HCT116 (cell line): ENCODE measurements around the gene MAP3K6.

Experiments
- CTCF ChIP-seq, 3 experiments: fragments of 200-600 bp in 1 of 3; sonication (generic) in 1 of 3; IDR thresholded peaks in 2 of 3; conservative IDR thresholded peaks in 1 of 3; 2 replicates each; pipeline ENCODE4 v1.5.1; 2012 to 2017; ENCODE audit warnings: low read depth in 2 of 3, low read length in 2 of 3, antibody characterized with exemption in 1 of 3, borderline replicate concordance in 1 of 3, control low read depth in 1 of 3, mild to moderate bottlenecking in 1 of 3, mixed read lengths in 1 of 3, mixed run types in 1 of 3, moderate library complexity in 1 of 3; ENCODE audit not compliant: insufficient read depth in 1 of 3
- EZH2 ChIP-seq: fragments of 200-600 bp; sonication (generic); IDR thresholded peaks from 2 replicates; pipeline ENCODE4 v1.6.1; 2017; ENCODE audit warnings: antibody characterized with exemption, mixed run types
- FOSL1 ChIP-seq: IDR thresholded peaks from 2 replicates; pipeline ENCODE4 v1.6.1; 2012; ENCODE audit warnings: low read depth
- MAX ChIP-seq: IDR thresholded peaks from 2 replicates; pipeline ENCODE4 v1.6.1; 2012
- POLR2A ChIP-seq: IDR thresholded peaks from 2 replicates; pipeline ENCODE4 v1.7.0; 2011; ENCODE audit warnings: borderline replicate concordance; ENCODE audit not compliant: insufficient read depth, insufficient read length; ENCODE audit errors: extremely low read depth
- POLR2AphosphoS5 ChIP-seq: IDR thresholded peaks from 2 replicates; pipeline ENCODE4 v1.6.1; 2011; ENCODE audit warnings: mild to moderate bottlenecking, low read depth, low read length, moderate library complexity
- REST ChIP-seq: IDR thresholded peaks from 2 replicates; pipeline ENCODE4 v1.6.1; 2012; ENCODE audit warnings: low read depth
- SP1 ChIP-seq: IDR thresholded peaks from 2 replicates; pipeline ENCODE4 v1.6.1; 2012; ENCODE audit warnings: low read depth

DNA sequence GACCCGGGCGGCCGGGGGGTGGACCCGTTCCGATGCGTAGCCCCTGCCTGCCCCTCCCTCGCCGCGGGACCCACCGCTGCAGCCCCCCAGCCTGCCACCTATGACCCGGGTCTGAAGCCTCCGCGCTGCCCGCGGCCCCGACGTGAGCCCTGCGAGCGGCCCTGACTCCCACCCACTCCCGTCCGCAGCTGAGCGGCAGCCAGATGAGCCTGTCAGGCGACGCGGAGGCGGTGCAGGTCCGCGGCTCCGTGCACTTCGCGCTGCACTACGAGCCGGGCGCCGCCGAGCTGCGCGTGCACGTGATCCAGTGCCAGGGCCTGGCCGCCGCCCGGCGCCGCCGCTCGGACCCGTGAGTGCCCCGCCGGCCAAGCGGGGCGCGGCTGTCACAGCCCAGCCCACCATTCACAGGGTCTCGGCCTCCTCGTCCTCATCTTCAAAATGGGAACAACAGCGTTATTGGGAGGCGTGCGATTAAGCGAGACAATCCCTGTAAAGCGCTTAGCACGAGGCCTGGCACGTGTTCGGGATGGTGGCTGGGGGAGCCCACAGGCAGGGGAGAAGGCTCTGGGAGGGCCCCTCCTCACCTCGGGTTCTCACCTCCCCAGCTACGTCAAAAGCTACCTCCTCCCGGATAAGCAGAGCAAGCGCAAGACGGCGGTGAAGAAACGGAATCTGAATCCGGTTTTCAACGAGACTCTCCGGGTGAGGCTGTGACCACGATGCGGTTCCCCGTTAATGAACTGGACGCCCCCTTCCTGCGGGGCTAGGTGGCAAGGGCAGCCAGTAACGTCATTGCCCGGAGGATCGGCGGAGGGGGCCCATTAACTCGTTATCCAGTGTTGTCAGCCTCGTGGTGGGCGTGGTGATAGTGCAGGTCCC lies 16.7 kb downstream of the MAP3K6 start:
- TF ChIP-seq SP1 (no peak), EZH2 (no peak), CTCF (IDR thresholded peaks at IDR 0.05 in 2 of 3, conservative IDR thresholded peaks at IDR 0.05 in 1 of 3; ENCODE audit: borderline replicate concordance in 1 of 3, insufficient read depth in 1 of 3, low read depth in 2 of 3, low read length in 2 of 3) (no peak), REST (no peak), POLR2AphosphoS5 (no peak), FOSL1 (no peak), POLR2A (no peak), MAX (no peak)
